Bronchial epithelial cell (primary cell): Measurements from ENCODE around the gene STXBP2. TPM values are rescaled to one million over a fixed set of nuclear protein-coding genes. Genes with fewer than 3 reads are reported as not detected.

Experiments used
- DNase-seq: peaks from one replicate; pipeline ENCODE4 v3.0.0-alpha.2; 2010; ENCODE audit warnings: low read depth
- FAIRE-seq: peaks from 2 replicates; lab custom pipeline; 2011; peaks lifted over from hg19 to GRCh38; lab: Jason Lieb, UNC
- H3K27me3 ChIP-seq: 2 replicates; pipeline ENCODE4 v1.5.1; 2011; ENCODE audit warnings: low read length; ENCODE audit not compliant: control insufficient read depth, insufficient read depth
- H3K36me3 ChIP-seq: 2 replicates; pipeline ENCODE4 v1.5.1; 2011; ENCODE audit warnings: low read length; ENCODE audit not compliant: control insufficient read depth, insufficient read depth
- H3K4me3 ChIP-seq: 2 replicates; pipeline ENCODE4 v1.5.1; 2011; ENCODE audit warnings: mild to moderate bottlenecking, low read depth, low read length, control low read depth
- total RNA-seq: library from RNA; depleted of rRNA; stranded (reverse); fragments of >200 nt; gene quantifications from 2 replicates; pipeline ENCODE4 v1.2.1, GENCODE V29; 2014
- TF ChIP-seq, protein P1 (sequence below): IDR thresholded peaks from 2 replicates; pipeline ENCODE4 v1.5.1; 2011; ENCODE audit warnings: mild to moderate bottlenecking, moderate library complexity, low read length, control low read depth, inconsistent platforms; ENCODE audit not compliant: insufficient read depth, severe bottlenecking

The STXBP2 gene
- total RNA-seq, 1 donor from 2014 or later: 47.9 TPM

DNA sequence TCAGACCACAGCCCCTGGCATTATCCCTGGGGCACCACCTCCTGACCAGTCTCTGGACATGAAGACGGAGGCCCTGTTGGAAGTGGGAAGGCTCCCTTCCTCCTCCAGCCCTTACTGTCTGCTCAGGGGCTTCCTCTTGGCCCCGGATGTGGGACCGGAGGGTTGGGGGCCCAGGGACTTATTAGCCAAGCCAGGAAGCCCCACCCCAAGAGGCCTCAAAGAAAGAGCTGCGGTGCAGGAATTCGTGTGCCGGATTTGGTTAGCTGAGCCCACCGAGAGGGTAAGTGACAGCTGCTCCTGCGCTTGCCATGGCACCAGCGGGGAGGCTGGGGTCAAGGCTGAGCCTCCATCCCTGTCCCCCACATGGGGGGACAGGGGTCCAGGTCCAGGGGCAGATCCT is 31.9 kb downstream of the STXBP2 start, which contains the start of gene RETN:
RETN (plus strand) TSS at position 208 of the 400 bp plus-strand sequence. CDS start 278 bp downstream, outside the sequence.
- H3K4me3 ChIP-seq: no peak within 1 kb of the TSS
- H3K27me3 ChIP-seq: peaks cover 8% of the 10 kb centered on the region
- TF ChIP-seq, protein P1, sequence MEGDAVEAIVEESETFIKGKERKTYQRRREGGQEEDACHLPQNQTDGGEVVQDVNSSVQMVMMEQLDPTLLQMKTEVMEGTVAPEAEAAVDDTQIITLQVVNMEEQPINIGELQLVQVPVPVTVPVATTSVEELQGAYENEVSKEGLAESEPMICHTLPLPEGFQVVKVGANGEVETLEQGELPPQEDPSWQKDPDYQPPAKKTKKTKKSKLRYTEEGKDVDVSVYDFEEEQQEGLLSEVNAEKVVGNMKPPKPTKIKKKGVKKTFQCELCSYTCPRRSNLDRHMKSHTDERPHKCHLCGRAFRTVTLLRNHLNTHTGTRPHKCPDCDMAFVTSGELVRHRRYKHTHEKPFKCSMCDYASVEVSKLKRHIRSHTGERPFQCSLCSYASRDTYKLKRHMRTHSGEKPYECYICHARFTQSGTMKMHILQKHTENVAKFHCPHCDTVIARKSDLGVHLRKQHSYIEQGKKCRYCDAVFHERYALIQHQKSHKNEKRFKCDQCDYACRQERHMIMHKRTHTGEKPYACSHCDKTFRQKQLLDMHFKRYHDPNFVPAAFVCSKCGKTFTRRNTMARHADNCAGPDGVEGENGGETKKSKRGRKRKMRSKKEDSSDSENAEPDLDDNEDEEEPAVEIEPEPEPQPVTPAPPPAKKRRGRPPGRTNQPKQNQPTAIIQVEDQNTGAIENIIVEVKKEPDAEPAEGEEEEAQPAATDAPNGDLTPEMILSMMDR: no peak
- no peak for FAIRE-seq
- DNase-seq: no peak
- H3K36me3 ChIP-seq: no peaks in the 10 kb centered on the region

DNA sequence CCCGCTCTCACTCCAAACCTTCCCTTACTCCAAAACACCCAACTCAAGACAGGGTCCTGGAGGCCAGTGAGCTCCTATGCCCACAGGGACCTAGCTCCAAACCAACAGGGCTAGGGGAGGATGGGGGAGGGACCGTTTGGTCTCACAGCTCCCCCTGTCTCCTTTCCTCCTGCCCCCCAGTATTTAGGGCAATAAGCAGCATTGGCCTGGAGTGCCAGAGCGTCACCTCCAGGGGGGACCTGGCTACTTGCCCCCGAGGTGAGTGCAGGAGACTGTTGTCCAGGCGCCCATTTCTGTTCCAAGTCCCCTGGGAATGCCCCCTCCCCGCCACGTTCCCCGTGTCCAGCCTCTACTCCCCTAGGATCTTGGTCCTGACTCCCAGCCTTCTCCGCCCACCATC is 32.7 kb downstream of the STXBP2 start:
- peaks cover 8% of the 10 kb centered on the region for H3K27me3 ChIP-seq
- no peak for DNase-seq
- FAIRE-seq: no peak
- TF ChIP-seq, protein P1: no peak
- H3K4me3 ChIP-seq: no peak overlapping the region
- H3K36me3 ChIP-seq: no peaks in the 10 kb centered on the region

GRCh38 chr19:7670150-7670783 is 33.4 kb downstream of the STXBP2 start:
- DNase-seq (no peak), FAIRE-seq (no peak)
- TF ChIP-seq, protein P1: no peak
- H3K27me3 ChIP-seq: peaks cover 8% of the 10 kb centered on the region
- H3K36me3 ChIP-seq: no peaks in the 10 kb centered on the region
- no peak overlapping the region for H3K4me3 ChIP-seq

- no peak overlapping the region for H3K4me3 ChIP-seq
- no peak for DNase-seq
- H3K36me3 ChIP-seq: no peaks in the 10 kb centered on the region
- H3K27me3 ChIP-seq: peaks cover 8% of the 10 kb centered on the region
- no peak for FAIRE-seq
- TF ChIP-seq, protein P1: no peak
Measured at GRCh38 chr19:7670790-7671189, 33.9 kb downstream of the STXBP2 start.

GRCh38 chr19:7672522-7672921 is 35.6 kb downstream of the STXBP2 start:
- FAIRE-seq (no peak), DNase-seq (no peak)
- H3K4me3 ChIP-seq: no peak overlapping the region
- peaks cover 8% of the 10 kb centered on the region for H3K27me3 ChIP-seq
- no peaks in the 10 kb centered on the region for H3K36me3 ChIP-seq
- TF ChIP-seq, protein P1: no peak
